HepG2 (cell line): ENCODE data around the gene ZDHHC16. TPM values are rescaled to one million over a fixed set of nuclear protein-coding genes. Genes with fewer than 3 reads are reported as not detected.

Experiments used
- CBX2 ChIP-seq, 2 experiments: fragments of 200-600 bp in 1 of 2; sonication (generic); formaldehyde crosslinking in 1 of 2; IDR thresholded peaks; 2 replicates each; pipeline versions ENCODE4 v1.7.0 to v1.8.1; 2018 to 2022; ENCODE audit warnings: low read depth in 2 of 2, low read length in 1 of 2, mild to moderate bottlenecking in 1 of 2, missing genetic modification reagents in 1 of 2
- EHMT2 ChIP-seq: fragments of 200-600 bp; sonication (generic); IDR thresholded peaks from 2 replicates; pipeline ENCODE4 v1.7.0; 2017; ENCODE audit warnings: antibody characterized with exemption, low read depth, low read length, borderline replicate concordance
- ELF1 ChIP-seq: sonication (generic); formaldehyde crosslinking; IDR thresholded peaks from 2 replicates; pipeline ENCODE4 v1.4.0; 2020; ENCODE audit warnings: missing genetic modification reagents
- IKZF1 ChIP-seq: fragments of 450-650 bp; IDR thresholded peaks from 2 replicates; pipeline ENCODE4 v1.7.1; 2016
- IRF1 ChIP-seq: sonication (generic); formaldehyde crosslinking; IDR thresholded peaks from 2 replicates; pipeline ENCODE4 v1.4.0; 2020; ENCODE audit warnings: low read depth, mild to moderate bottlenecking, missing genetic modification reagents
- MAZ ChIP-seq, 2 experiments: sonication (generic) in 1 of 2; formaldehyde crosslinking in 1 of 2; IDR thresholded peaks; 2 replicates each; pipeline versions ENCODE4 v1.5.0 to v1.6.1; 2012 to 2020; ENCODE audit warnings: low read depth in 2 of 2, mild to moderate bottlenecking in 2 of 2, borderline replicate concordance in 1 of 2, improper control_type of control experiment in 1 of 2, low read length in 1 of 2, missing genetic modification reagents in 1 of 2, moderate library complexity in 1 of 2
- MYNN ChIP-seq: sonication (generic); formaldehyde crosslinking; IDR thresholded peaks from 2 replicates; pipeline ENCODE4 v1.4.0; 2020; ENCODE audit warnings: mild to moderate bottlenecking, low read depth, missing genetic modification reagents
- NR0B2 ChIP-seq: sonication (generic); formaldehyde crosslinking; IDR thresholded peaks from 2 replicates; pipeline ENCODE4 v1.4.0; 2020; ENCODE audit warnings: mild to moderate bottlenecking, missing genetic modification reagents
- XRCC5 ChIP-seq: fragments of 200-400 bp; formaldehyde crosslinking; optimal IDR thresholded peaks from 2 replicates; pipeline ENCODE3; 2017; ENCODE audit warnings: mild to moderate bottlenecking, low read length
- ZNF546 ChIP-seq: sonication (generic); formaldehyde crosslinking; conservative IDR thresholded peaks from 2 replicates; pipeline ENCODE4 v1.8.1; 2023; ENCODE audit warnings: mild to moderate bottlenecking, missing genetic modification reagents
- polyA plus RNA-seq, 8 experiments: library from polyadenylated mRNA; depleted of rRNA in 3 of 8; stranded (reverse) in 7 of 8; unstranded in 1 of 8; fragments of >200 nt; fragmentation: Illumina TruSeq in 4 of 8; extraction: Trizol in 4 of 8; gene quantifications; 2 replicates each; pipeline versions ENCODE4 v1.2.1 to v1.2.3, GENCODE V29; 2011 to 2016; ENCODE audit warnings: low read depth in 4 of 8, missing spikeins in 1 of 8, mixed read lengths in 1 of 8; ENCODE audit not compliant: insufficient read depth in 1 of 8
- total RNA-seq, 5 experiments: library from RNA; depleted of rRNA; stranded (reverse); fragments of >200 nt; fragmentation: Illumina TruSeq; extraction: Trizol; gene quantifications; 2 replicates each; pipeline ENCODE4 v1.2.3, GENCODE V29; 2016; ENCODE audit warnings: low read depth in 1 of 5
- TF ChIP-seq, protein P1 (sequence below): sonication (generic); formaldehyde crosslinking; IDR thresholded peaks from 2 replicates; pipeline ENCODE4 v1.4.0; 2020; ENCODE audit warnings: missing genetic modification reagents
- TF ChIP-seq, protein P2 (sequence below): sonication (generic); formaldehyde crosslinking; IDR thresholded peaks from 2 replicates; pipeline ENCODE4 v1.4.0; 2020; ENCODE audit warnings: mild to moderate bottlenecking, missing genetic modification reagents
- TF ChIP-seq, protein P3 (sequence below): sonication (generic); formaldehyde crosslinking; IDR thresholded peaks from 2 replicates; pipeline ENCODE4 v1.4.0; 2020; ENCODE audit warnings: mild to moderate bottlenecking, missing genetic modification reagents

Gene ZDHHC16
- total and polyA plus RNA-seq, 2 of the 13 experiments (the other 11 are each of a cell fraction or from before 2014, with no cell fraction given) = 40.8 to 41.8 TPM

DNA sequence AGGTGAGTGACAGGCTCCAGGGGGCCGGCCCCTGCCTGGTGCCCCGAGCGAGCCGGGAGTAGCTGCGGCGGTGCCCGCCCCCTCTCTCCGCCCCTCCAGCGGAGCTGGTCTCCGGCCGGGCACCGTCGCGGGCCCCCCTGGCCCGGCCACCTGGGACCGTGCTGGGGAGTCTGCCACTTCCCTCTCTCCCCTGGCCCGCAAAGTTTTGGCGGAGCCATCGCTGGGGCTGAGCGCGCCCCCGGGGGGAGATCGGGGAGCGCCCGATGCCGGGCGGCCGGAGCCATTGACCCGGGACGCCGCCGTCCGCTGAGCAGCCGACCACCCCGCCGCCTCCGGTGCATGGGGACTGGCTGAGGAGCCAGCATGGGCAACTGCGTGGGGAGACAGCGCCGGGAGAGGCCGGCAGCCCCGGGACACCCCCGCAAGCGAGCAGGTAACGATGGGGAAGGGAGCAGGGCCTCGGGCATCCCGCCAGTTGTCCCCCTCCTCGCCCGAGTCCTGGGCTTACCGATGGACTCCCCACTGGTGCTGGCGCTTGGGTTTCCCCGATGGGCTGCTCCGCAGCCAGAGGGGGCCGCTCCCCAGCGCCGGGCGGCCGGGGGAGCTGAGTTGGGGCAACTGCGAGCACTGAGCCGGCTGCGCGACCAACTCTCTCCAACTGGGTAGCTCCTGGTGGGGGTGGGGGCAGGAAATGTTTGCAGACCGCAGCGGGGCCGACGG lies 53.0 kb downstream of the ZDHHC16 start, which contains the start of gene UBTD1 (continued):
- TF ChIP-seq ZNF546 (CRISPR knock-in tag) (0 out of 2 replicates have a peak, but pooled peaks have one; percentile 68), ELF1 (no peak), NR0B2 (peak; percentile 44; the same call in 1 of the 2 replicates), MYNN (CRISPR knock-in tag) (no peak), EHMT2 (no peak), IKZF1 (no peak), MAZ (IDR thresholded peaks at IDR 0.05; ENCODE audit: borderline replicate concordance, low read depth, low read length) (peak; percentile 87), MAZ (CRISPR knock-in tag; IDR thresholded peaks at IDR 0.05; ENCODE audit: low read depth) (no peak), IRF1 (CRISPR knock-in tag) (no peak), XRCC5 (no peak), CBX2 (IDR thresholded peaks at IDR 0.05; ENCODE audit: low read depth, low read length) (no peak), CBX2 (CRISPR knock-in tag; IDR thresholded peaks at IDR 0.05; ENCODE audit: low read depth) (0 out of 2 replicates have a peak, but pooled peaks have one; percentile 45)
- TF ChIP-seq, protein P1, sequence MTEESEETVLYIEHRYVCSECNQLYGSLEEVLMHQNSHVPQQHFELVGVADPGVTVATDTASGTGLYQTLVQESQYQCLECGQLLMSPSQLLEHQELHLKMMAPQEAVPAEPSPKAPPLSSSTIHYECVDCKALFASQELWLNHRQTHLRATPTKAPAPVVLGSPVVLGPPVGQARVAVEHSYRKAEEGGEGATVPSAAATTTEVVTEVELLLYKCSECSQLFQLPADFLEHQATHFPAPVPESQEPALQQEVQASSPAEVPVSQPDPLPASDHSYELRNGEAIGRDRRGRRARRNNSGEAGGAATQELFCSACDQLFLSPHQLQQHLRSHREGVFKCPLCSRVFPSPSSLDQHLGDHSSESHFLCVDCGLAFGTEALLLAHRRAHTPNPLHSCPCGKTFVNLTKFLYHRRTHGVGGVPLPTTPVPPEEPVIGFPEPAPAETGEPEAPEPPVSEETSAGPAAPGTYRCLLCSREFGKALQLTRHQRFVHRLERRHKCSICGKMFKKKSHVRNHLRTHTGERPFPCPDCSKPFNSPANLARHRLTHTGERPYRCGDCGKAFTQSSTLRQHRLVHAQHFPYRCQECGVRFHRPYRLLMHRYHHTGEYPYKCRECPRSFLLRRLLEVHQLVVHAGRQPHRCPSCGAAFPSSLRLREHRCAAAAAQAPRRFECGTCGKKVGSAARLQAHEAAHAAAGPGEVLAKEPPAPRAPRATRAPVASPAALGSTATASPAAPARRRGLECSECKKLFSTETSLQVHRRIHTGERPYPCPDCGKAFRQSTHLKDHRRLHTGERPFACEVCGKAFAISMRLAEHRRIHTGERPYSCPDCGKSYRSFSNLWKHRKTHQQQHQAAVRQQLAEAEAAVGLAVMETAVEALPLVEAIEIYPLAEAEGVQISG (CRISPR knock-in tag) = no peak
- TF ChIP-seq, protein P2, sequence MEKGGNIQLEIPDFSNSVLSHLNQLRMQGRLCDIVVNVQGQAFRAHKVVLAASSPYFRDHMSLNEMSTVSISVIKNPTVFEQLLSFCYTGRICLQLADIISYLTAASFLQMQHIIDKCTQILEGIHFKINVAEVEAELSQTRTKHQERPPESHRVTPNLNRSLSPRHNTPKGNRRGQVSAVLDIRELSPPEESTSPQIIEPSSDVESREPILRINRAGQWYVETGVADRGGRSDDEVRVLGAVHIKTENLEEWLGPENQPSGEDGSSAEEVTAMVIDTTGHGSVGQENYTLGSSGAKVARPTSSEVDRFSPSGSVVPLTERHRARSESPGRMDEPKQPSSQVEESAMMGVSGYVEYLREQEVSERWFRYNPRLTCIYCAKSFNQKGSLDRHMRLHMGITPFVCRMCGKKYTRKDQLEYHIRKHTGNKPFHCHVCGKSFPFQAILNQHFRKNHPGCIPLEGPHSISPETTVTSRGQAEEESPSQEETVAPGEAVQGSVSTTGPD = no peak
- TF ChIP-seq, protein P3, sequence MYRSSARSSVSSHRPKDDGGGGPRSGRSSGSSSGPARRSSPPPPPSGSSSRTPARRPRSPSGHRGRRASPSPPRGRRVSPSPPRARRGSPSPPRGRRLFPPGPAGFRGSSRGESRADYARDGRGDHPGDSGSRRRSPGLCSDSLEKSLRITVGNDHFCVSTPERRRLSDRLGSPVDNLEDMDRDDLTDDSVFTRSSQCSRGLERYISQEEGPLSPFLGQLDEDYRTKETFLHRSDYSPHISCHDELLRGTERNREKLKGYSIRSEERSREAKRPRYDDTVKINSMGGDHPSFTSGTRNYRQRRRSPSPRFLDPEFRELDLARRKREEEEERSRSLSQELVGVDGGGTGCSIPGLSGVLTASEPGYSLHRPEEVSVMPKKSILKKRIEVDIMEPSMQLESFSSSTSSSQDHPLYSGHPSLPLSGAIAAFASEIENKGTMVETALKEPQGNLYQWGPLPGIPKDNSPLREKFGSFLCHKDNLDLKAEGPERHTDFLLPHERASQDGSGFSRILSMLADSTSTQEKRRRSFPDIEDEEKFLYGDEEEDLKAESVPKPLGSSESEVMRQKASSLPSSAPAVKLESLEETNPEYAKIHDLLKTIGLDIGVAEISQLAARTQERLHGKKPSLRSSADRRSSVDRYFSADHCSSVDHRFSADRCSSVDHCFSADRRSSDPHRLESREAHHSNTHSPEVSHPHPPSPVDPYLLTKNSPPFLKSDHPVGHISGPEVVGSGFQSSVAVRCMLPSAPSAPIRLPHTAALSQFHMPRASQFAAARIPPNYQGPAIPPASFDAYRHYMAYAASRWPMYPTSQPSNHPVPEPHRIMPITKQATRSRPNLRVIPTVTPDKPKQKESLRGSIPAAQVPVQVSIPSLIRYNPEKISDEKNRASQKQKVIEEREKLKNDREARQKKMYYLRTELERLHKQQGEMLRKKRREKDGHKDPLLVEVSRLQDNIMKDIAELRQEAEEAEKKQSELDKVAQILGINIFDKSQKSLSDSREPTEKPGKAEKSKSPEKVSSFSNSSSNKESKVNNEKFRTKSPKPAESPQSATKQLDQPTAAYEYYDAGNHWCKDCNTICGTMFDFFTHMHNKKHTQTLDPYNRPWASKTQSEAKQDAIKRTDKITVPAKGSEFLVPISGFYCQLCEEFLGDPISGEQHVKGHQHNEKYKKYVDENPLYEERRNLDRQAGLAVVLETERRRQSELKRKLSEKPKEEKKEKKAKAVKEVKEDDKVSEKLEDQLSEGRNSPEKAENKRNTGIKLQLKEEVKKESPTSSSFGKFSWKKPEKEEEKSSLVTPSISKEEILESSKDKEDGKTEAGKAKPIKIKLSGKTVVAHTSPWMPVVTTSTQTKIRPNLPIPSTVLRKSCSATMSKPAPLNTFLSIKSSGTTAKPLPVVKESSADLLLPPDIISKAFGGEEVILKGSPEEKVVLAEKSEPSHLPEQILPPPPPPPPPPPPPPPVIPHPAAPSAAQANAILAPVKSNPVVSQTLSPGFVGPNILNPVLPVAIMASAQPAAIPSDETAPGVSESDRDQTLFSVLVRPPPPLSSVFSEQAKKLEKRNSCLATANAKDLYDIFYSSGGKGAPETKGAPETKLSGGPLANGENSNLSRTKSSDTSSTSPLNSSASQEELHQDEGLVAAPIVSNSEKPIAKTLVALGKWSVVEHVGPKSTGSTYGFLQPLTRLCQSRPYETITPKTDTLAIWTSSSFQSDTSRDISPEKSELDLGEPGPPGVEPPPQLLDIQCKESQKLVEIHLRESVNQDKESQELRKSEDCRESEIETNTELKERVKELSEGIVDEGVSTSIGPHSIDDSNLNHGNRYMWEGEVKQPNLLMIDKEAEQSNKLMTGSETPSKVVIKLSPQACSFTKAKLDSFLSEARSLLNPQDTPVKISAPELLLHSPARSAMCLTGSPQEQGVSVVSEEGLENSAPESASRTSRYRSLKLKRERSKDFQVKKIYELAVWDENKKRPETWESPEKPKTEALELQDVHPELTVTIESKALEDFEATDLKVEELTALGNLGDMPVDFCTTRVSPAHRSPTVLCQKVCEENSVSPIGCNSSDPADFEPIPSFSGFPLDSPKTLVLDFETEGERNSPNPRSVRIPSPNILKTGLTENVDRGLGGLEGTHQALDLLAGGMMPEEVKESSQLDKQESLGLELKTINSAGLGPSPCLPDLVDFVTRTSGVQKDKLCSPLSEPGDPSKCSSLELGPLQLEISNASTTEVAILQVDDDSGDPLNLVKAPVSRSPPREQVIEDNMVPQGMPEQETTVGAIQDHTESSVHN = no peak
